GM18858 (cell line): ENCODE results near the gene DNAH17.

ENCODE experiments used
- ATAC-seq: cut with Tn5 transposase; IDR thresholded peaks from one replicate; pipeline ENCODE4 v1.9.1; 2021; ENCODE audit not compliant: unreplicated experiment

DNAH17 gene

DNA sequence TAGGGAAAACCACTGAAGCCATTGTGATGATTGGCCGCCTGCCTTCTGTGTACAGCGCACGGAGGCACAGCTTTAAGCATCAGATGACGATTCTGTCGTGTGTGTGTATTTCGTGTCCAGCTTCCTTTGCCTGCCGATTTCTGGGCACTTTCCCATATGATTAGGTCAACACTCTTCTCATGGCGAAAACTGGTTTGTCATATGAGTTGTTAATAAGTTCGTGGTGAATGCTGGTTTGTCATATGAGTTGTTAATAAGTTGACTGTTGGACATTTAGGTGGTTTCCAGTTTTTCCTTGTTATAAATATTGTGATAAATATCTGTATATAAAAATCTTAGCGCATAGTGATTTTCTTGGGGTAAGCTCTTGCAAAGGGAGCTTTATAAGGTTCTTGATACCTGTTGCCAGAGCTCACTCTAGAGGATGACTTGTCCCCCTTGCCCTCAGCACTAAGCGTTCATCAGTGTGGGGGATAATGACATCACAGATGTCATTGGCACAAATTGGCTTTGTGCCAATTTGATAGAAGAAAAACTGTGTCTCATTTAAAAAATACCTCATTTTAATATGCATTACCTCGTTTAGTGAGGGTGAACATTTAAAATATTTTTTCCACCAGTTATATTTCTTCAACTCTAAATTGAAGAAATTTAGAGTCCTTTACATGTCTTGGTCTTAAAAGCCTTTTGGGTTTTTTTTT, 158.7 kb downstream of the DNAH17 start:
- ATAC-seq = no peak

DNA sequence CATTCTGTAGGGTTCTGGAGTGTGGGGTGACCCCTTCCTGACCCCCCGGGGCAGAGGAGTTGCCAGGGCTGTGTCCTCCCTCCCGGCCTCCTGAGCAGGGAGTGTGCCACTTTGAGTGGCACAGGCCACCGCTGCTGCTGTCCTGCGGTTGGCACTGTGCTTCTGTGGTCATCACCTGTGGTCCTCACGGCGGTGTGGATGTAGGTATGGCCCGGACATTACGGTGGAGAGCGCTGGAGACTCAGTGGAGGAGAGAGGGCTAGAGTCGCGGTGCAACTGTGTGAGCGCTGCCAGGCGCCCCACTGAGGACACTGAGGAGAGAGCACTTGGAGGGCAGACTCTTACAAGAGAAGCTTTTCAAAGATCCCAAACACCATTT, 159.7 kb downstream of the DNAH17 start:
- ATAC-seq = no peak

DNA sequence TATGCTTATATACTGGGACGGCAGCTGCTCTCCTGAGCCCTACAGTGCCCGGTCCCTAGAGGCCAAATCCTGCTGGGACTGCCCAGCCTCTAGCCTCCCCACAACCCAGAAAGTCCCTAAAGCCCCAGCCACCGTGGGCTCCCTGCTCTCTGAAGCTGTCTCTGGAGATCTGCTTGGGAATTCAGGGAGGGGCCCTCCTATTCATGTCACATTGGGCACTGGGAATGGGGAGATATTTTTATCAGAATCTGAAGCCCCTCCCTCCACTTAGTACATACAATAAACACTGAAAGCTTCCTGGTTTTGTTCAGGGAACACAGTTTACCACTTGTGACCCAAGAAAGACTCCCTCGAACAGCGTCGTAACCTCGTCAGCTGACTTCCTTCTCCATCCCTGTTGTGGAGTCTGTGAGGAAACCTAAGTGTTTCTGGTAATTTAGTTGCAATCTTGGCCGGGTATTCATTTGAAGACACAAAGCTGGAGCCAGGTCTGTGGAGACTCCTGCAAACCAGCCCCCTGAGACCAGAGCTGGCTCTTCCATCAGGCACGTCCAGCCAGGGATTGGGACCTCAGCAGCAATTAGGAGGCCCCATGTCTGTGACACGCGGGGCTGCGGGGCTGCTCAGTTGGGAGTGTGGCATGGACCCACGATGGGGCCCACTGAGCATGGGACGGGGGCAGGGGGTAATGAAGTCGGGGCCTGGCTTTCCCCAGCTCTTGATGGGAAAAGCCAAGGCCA, 160.2 kb downstream of the DNAH17 start:
- no peak for ATAC-seq

DNA sequence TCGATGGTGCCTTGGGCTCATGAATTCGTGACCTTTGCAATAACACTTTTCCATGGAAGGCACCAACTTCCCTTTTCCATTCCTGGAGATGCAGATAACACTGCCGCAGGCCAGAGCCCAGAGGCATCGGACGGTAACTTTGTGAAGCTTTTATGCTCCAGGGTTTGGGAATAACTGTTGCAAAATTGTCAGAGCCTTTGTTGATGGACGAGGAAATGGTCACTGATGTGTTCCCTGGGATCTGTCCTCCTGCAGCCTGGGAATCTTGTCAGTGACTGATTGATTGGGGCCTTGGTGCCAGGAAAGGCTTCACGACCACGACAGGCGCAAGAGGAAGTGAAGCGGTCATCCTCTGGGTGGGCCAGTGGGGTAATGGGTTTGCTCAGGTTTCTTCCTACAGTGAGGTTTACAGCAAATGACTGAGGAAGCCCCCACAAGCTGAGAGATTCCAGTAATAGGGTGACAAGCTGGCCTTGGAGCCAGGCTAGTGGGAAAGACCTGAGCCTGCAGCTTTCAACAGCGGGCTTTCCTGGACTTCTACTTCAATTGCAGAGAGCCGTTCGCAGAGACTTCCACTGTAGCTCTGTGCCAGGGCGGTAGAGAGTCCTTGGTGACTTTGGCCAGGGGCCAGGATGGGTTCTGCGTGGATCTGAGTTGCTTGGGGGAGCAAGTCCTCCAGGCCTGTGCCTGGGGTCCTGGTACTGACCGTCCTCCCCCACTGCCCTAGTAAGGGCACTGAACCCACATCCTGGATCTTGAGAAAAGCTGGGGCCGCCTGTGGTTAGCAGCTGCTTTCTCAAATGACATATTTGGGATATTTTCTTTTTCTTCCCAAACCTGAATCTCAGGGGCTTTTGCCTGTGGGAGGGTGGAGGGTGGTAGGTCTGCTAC, 161.1 kb downstream of the DNAH17 start:
- ATAC-seq = no peak

DNA sequence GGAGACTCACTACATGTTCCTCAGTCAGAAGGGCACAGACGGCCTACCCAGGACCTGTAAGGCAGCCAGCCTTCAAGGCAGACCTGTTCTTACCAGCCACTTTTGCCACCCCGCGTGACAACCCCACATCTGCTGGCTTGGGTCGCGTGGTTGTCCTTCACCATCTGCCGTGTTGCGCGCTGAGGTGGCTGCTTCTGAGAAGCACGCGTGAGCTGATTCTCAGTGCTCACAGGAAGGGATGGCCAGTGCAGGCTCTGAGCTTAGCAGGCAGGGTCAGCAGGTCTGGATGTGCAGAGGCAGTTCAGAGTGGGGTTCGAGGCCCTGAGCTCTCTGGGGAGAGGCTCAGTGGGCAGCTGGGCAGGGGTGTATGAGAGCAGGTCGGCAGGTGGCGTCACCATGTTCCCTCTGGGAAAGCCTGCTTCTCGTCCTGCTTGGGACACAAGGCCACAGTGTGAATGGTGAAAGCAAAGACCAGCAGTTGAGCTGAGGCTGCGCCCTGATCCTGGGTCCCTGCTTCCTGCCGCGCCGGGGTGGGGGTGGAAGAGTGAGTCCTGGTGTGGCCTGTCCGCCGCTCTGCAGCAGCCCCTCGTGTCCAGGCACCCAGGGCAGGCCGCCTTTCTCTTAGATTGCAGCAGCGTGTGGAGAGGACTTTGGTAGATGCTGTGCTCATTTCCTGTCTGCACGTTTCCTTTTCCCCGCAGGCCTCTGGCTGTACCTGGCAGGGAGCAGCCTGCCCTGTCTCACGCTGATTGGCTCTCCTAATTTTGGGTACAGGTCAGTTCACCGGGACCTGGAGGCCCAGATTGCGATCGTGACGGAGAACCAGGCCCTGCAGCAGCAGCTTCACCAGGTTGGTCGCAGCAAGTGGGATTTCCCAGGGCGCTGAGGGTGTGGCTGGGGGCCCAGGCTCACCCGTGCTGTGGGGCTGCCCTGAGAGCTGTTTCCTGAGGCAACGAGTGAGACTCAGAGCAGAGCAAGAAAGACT, 162.7 kb downstream of the DNAH17 start:
- no peak for ATAC-seq

DNA sequence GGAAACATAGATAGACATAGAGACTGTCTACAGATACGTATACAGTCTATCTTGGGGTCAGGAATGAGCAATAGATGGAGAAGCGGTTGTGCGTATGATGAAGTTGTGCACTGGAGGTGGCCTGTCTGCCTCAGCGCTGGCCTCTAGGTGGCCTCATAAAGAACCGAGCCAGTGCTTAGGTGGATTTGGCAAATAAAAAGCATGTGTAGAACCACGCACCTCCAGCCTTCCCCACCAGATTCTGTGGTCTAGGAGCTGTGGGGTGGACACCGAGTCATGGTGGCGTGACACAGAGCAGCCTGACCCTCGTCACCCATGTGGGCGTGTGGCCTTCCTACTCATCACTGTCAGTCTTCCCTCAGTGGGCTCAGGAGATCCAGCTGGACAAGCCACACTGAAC, 164.8 kb downstream of the DNAH17 start:
- ATAC-seq = no peak

DNA sequence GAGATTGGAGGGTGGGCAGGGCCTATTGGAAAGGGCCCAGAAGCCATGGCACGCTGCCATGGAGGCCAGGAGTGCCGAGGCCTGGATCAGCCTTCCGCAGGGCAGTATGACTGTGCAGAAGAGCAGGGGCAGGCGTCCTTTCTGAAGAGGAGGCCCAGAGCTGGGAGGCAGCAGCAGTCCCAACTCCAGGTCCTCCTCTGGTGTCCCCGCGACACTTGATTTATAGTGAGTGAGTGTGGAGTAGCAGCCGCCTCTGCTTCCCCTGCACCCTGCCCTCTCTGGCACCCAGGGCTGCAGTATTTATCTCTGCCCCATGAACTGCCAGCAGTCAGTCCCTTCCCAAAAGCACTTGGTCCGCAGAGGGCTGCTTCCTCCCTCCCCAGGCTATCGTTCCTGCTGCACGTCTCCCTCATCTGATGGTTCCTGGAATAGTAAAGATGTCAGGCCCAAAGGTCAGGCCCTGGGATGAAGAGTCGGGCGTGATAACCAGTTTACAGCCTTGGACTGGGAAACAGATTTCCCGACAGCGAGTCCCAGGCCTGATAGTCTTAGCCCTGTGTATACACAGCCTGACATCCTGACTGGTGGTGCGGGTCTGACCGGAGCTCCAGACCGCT, 165.8 kb downstream of the DNAH17 start:
- ATAC-seq = no peak

DNA sequence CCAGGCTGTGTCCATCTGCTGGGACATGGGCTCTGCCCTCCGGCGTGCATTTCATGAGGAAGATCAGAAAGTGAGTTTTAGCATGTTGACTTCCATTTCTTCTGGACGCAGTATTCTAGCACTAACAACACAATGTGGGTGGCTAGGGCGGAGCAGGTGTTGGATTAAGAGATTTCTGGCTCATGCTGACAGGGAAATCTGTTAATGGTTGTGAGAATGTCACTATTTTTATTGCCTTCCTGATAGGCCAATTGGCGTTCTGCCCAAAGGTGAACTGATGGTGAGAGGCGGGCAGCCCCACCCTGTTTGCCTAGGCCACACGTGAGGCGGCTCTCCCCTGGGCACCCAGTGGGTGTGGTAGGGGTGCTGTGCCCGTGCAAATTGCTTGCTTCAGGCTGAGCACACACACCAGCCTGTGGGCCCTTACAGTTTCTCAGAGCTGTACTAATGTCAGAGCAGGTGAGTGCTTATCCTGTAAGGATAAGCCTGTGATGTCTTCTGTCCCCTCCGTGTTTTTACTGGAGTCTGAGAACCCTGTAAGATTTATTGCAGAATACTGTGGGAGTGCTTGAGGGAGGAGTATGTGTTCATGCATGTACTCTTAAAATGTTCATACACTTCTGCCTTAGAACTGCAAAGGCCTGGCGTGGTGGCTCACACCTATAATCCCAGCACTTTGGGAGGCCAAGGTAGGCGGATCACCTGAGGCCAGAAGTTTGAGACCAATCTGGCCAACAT, 167.8 kb downstream of the DNAH17 start:
- no peak for ATAC-seq

DNA sequence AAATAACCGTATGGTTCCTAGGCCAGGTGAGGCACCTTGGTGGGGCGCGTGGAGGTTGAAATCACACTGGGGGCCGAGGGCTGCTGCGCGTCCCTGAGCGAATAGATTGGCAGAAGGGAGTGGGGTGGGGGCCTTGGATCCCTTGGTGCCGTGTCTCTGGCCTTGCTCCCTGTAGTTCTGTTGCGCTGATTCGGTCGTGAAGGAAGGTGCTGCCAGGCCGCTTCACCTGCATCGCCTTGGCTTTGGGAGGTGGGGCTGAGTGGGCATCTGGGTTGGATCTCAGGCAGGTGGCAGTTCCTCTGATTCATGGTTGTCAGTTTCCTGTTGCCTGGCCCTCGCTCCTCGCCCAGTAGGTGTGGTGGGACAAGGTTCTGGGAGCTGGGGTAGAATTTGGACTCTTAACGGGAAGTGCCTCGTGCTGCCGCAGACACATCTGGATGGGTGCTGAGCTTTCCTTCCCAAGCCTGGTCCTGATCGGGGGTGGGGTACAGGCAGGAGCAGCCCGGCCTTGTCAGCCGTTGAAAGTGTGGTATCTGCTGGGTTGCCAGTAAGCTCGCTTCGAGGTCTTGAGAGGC, 168.6 kb downstream of the DNAH17 start:
- ATAC-seq = no peak

DNA sequence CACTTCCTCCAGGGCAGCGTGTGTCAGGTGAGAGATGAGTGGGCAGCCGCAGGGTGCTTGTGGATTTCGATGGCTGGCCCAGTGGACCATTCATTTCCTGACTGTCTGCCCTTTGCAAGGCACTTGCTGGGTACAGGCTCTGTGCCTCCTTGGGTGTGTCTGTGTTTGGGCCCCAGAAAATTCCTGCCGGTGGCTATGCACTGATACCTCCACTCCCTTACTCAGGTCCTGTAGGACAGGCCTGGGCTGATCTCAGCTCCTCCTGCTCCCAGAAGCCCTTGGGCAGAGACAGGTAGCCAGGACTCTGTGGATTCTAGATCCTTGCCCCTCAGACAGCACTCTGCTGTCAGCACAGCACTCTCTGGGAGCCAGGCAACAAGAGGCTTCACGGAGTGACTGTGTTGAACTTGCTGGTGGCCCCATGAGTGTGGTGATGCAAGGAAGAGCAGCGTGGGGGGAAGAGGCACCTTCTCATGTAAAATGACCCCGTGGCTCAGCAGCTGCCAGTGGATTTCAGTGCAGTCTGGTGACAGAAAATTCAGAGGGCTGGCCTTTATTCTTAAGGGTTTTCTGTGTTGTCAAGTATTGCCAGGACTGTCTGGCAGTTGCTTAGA, 169.7 kb downstream of the DNAH17 start:
- no peak for ATAC-seq

DNA sequence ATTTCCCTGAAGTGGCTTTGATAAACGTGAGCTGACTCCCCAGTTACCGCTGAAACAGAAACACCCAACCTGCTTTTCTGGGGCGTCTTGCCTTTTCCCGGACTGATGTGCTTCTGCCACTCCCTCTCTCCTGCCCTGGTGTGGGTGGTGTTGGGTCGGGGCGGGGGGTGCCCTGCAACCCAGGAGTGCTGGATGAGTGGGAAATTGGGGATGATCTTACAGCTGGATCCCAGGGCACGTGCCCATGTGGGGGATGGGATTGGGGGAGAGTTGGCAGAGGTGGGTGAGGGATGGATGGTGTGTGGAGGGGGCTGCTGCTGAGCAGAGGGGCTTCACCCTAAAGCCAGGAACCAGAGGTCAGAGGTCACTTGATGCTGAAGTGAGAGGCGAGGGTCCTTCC, 170.3 kb downstream of the DNAH17 start:
- ATAC-seq = no peak

DNA sequence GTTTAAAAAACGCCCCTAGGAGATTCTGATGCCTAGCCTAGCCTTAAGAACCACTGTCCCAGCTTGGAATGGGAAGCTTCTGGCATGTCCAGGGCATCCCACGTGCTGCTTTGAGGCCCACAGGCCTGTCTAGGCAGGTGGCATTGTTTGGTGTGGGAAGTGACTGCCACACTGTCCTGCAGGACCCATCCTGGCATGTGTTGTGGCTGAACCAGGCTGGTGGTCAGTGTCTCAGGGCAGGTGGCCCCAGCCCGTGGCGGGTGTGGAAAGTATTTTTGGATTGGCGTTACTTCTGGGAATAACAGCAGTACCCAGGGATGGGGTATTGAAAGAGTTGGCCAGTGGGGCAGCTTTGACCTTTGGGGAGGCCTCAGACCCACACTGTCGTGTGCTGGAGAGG, 170.8 kb downstream of the DNAH17 start:
- no peak for ATAC-seq

DNA sequence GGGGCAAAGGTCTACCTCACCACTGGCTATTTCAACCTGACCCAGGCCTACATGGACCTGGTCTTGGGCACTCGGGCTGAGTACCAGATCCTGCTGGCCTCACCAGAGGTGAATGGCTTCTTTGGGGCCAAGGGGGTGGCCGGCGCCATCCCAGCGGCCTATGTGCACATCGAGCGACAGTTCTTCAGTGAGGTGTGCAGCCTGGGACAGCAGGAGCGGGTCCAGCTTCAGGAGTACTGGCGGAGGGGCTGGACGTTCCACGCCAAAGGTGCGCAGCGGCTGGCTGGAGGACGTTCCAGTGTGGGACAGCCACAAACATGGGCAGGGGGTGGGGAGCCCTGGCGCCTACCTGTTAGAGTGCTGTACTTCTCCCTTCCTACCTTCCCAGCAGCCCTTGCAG, 173.4 kb downstream of the DNAH17 start:
- no peak for ATAC-seq

DNA sequence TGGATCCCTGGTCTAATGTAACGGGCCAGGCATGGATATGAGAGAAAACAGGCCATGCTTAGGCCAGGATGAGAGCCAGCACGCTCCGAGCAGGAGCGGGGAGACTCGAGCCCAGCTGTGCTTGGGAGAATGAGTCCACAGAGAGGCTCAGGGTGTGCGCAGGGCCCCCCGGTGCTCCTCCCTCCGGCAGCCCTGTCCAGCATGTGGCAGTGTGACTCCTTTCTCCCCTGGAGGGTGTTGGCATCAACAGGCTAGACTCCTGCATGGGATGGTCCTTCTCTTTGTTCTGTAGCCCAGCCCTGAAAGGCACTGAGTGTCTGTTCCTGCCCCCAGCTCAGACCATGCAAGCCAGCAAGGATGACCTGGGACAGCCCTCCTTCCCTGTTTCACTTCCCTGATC, 175.3 kb downstream of the DNAH17 start:
- no peak for ATAC-seq

DNA sequence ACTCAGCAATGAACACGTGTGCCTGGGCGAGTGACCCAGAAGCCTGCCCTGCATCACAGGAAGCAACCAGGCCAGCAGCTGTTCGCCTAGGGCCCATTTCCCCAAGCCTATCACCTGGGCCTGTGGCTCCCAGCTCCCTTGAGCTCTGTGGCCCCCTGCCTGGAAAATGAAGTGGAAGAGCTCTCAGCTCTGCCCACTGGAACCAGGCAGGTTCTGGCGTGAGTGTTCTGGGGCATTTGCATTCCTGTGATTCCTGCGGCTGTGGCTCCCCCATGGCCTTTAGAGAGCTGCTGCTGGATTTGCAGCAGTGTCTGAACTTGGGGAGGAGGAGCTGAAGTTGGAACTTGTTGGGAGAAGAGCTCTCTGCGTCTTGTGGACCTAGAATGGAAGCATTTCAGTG, 175.9 kb downstream of the DNAH17 start:
- no peak for ATAC-seq

DNA sequence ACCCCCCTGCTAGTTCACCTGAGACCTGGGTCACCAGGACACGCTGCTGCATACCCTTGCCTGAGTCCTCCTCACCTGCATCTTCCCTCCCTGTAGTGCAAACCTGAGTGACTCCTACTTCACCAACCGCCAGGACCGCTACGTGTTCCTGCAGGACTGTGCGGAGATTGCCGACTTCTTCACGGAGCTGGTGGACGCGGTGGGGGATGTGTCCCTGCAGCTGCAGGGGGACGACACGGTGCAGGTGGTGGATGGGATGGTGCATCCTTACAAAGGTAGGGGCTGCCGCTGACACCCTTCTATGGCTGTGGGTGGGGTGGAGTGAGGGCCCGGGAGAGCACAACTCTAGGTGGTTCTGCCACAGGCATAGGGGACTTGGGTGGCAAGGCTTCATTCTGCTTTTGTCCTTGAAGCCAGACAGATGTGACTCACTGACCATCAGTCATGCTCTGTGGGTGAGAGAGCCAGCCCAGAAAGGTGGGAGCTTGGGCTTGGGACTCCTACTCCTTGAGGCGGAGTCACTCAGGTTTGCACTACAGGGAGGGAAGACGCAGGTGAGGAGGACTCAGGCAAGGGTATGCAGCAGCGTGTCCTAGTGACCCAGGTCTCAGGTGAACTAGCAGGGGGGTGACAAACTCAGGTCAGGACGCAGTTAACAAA, 176.5 kb downstream of the DNAH17 start:
- ATAC-seq = no peak

DNA sequence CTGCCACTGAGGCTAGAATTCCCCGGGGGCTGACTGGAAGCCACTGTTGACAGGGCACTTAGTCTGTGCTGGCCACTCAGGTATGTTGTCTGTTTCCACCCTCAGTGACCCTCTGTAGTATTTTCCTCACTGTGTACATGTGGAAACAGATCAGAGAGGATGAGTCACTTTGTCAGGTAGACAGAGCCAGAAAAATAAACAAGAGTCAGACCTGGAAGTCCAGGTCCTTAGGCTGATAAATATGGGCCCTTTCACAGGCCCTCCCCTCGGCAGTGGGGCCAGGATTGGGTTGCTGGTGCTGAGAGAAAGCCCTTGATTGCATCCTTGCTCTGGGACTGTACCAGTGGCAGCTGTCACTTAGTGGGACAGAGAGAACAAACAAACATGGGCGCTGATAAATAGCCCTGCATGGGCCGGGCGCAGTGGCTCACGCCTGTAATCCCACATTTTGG, 177.5 kb downstream of the DNAH17 start:
- ATAC-seq = no peak

DNA sequence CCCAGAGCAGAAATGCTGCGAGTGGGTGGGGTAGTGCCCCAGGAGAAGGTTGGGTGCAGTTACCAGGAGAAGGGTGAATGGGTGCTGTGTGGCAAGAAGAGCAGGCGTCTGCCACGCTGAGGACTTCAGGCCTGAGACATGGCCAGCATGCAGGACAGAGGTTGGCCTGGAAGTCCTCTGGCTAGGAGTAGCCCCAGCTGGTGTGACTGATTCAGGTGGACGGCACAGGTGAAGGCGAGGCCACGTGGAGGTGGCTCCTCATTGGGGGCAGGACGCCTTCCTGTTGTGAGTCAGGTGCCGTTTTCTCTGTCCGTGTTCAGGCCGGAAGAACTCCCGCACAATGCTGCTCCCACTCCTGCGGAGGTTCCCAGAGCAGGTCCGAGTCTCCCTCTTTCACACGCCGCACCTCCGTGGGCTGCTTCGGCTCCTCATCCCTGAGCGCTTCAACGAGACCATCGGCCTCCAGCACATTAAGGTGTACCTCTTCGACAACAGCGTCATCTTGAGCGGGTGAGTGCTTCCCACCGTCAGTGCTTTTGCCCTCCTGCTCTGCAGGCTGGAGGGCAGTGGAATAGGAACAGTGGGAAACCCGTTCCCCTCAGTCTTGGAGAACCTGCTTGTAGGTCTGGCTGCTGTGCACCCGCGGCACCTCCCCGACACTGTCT, 178.0 kb downstream of the DNAH17 start:
- no peak for ATAC-seq
